Stimulated activated CD4-positive, alpha-beta T cell treated with anti-CD3 and anti-CD28 coated beads, Interleukin-1b, Interleukin-23, amount 100 ng/mL, for 48 hours (primary cell): Measurements from ENCODE around the gene FFAR1.

Experiments used
- DNase-seq: peaks from one replicate; pipeline ENCODE4 v3.0.0-alpha.2; 2020

FFAR1 gene

GRCh38 chr19:35396240-35396885 is 48.7 kb downstream of the FFAR1 start:
- DNase-seq, result no peak

GRCh38 chr19:35397064-35397463 is 49.4 kb downstream of the FFAR1 start:
- no peak for DNase-seq
